ENCODE measurements around the gene OTUD4.
"Not testable (repeated sequence)": the region's sequence is repeated elsewhere in the genome, so short reads cannot be mapped to it uniquely, and the experiment has no call there.

OTUD4 gene
- total RNA-seq = 107 to 115 reads per million in 2 donors

GRCh38 chr4:145180298-145181090, at the start of gene OTUD4:
Gene OTUD4 (minus strand): TSS chr4:145180589. CDS start chr4:145179973, 616 bp downstream.
- DNase-seq = peak; percentile 95

GRCh38 chr4:145223228-145223627, 42.8 kb upstream of the OTUD4 start:
- not testable (repeated sequence) for DNase-seq

GRCh38 chr4:145221529-145221928, 41.1 kb upstream of the OTUD4 start:
- DNase-seq = not testable (repeated sequence)

GRCh38 chr4:145219090-145219489, 38.7 kb upstream of the OTUD4 start:
- DNase-seq = no peak

GRCh38 chr4:145218251-145218650, 37.9 kb upstream of the OTUD4 start:
- no peak for DNase-seq

DNA sequence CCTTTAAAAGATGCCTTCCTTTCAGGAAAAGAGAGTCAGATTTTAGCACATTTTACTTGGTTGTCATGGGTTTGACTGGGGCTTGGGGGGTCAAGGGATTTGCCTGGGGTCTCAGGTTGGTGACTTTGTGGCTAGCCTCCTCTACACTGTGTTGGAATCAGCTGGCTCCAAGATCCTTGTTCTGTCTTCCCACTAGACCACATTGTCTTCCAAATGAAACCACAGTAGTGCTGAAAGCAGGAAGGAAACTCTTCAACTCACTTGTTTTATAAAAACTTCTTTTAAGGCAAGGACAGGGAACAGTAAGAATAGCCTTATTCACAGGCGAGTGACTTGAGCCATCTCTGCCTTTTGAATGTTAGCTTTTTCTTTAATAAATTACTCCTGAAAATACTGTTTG, 37.0 kb upstream of the OTUD4 start:
- no peak for DNase-seq

- DNase-seq = no peak
Observed at GRCh38 chr4:145216535-145216934, 36.1 kb upstream of the OTUD4 start.

GRCh38 chr4:145213245-145213644, 32.9 kb upstream of the OTUD4 start:
- no peak for DNase-seq

DNA sequence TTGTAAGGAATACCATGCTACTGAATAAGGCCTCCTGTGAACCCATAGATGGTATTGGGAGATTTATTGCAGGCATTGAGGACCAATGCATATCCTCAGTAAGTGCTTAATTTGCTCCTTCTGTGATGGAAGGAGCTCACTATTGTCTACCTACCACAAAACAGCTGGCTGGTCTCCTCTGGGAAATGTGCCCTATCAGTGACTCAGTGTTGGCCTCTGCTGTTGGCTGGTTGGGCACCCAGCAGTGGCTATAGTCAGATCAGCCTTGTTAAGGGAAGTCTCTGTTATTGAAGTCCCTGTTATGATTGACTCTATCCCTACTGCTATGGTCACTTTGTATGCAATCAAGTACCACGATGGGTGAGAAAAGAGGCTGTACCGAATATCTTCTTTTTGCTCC, 27.5 kb upstream of the OTUD4 start:
- no peak for DNase-seq

GRCh38 chr4:145203410-145203809, 23.0 kb upstream of the OTUD4 start:
- DNase-seq = no peak

- DNase-seq = no peak
Observed at GRCh38 chr4:145200366-145200765, 20.0 kb upstream of the OTUD4 start.

DNA sequence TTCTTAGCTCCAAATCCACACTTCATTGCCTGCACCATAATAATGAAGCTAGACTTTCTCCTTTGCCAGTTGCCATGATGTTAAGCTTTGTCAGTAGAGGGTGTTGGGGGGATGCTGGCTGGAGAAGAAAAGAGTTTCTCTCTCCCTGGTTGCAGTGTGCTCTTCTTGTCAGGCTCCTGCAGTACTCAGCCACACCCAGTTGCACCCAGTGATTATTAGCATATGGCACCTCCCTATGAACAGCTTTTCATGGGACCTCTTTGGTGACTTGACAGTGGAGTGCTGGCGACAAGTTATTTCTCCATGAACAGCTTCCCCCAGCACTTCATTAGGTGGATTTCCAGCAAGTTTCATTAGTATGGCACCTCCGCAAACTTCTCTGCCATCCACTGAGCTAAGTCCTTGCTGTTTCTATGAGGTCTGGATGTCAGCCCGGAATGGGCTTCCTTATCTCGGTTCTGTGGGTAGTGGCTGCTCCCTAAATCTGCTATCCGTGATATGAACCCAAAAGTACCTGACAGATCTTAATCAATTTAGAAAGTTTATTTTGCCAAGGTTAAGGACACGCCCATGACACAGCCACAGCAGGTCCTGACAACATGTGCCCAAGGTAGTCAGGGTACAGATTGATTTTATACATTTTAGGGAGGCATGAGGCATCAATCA, 18.8 kb upstream of the OTUD4 start:
- DNase-seq = no peak

- no peak for DNase-seq
Observed at GRCh38 chr4:145196747-145197146, 16.4 kb upstream of the OTUD4 start.

DNA sequence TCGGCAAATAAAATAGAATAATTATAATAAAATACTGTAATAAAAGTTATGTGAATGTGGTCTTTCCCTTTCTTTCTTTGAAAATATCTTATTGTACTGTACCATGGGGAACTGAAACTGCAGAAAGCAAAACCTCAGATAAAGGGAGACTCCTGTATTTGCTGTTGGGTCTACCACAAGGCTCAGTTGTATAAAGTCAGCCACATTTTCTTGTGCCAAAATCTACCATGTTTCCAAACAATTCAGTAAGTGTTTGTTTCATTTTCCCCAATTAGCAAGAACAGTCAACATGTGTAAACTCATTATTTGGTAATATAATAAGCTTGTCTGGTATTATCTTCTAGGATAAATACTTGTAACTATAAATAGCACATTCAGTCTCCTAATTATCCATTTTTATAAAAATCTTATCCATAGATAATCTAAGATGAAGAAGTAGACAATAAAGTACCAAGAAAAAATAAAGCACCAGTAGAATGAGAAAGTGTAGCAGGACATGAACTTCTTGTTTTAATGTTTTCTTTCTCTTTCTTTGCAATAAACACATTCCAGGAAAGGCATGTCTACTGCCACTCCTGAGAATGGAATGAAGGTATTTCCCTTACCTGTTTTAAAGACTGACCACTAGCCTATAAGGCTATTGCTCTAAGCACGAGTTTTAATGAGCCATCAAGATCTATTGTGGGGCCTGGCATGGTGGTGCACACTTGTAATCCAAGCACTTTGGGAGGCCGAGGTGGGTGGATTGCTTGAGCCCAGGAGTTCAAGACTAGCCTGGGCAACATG, 15.0 kb upstream of the OTUD4 start:
- no peak for DNase-seq

DNA sequence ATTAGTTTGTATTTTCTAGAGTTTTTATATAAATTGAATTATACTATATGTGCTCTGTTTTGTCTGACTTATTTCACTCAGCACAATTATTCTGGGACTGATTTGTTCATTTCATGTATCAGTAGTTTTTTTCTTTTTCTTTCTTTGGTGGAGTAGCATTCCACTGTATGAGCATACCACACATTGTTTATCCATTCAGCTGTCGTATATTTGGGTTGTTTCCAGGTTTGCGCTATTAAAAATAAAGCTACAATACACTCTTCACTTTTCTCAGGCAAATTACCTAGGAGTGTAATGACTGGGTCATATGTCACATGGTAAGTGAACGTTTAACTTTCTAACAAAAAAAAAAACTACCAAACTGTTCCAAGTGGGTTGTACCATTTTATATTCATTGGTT, 9.6 kb upstream of the OTUD4 start:
- DNase-seq = no peak

DNA sequence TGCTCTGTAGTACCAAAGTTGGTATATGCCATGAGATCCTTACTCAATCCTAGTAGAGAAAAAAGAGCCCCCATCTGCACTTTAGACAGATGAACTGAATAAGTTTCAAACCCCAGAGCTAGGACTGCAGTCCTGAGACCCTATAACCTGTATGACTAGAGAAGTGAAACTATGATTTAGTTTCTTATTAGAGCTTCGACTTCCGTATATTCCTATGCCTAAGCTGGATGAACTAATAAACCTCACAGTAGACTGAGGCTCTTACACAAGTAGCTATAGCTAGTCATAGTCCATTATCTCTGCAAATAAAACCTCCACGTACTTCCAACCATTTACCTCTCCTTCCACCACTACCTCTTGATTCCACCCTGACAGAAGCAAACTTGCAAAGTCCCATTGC, 6.3 kb upstream of the OTUD4 start:
- no peak for DNase-seq

GRCh38 chr4:145183581-145183980, 3.2 kb upstream of the OTUD4 start:
- DNase-seq = no peak

- DNase-seq = no peak
Observed at GRCh38 chr4:145183023-145183422, 2.6 kb upstream of the OTUD4 start.

GRCh38 chr4:145182222-145182621, 1.8 kb upstream of the OTUD4 start:
- no peak for DNase-seq

DNA sequence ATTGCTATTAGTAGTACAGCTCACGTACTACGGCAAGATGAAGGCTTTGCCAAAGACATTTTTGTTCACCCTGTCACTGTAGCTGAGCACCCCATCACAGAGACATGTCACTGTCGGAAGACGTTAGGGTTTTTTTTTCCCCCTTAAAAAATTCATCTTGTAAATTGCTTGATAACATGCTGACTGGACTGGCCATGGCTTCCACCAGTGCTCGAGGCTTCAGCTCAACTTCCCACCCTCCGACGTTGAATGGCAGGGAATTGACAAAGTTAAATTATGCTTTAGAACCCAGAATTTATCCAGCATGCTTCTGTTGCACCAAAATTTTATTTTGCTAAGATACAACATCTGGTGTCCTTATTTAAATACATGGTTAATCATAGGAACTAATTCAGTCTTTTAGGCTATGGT, 707 bp upstream of the OTUD4 start:
- DNase-seq = no peak

DNA sequence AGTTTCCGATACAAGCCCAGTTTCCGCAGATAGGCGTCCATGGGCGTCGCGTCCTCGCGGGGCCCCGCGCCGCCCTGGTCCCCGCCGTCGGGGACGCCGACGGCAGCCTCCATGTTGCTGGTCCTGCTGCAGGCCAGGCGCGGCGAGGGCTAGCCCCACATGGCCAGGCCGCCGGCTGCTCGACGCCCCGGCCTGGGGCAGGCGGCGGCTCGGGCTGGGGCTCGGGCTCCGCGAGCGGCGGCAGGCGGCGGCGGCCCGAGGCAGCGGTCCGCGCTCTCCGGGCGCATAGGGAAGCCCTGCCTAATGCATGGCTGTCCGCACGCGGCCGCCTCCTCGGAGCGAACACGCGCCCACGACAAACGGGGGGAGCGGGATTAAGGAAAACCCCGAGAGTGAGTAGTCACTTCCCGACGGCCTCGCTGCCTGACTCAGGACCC, 510 bp downstream of the OTUD4 start:
- not testable (repeated sequence) for DNase-seq

GRCh38 chr4:145179281-145179860, 1.0 kb downstream of the OTUD4 start:
- peak; percentile 69 for DNase-seq

DNA sequence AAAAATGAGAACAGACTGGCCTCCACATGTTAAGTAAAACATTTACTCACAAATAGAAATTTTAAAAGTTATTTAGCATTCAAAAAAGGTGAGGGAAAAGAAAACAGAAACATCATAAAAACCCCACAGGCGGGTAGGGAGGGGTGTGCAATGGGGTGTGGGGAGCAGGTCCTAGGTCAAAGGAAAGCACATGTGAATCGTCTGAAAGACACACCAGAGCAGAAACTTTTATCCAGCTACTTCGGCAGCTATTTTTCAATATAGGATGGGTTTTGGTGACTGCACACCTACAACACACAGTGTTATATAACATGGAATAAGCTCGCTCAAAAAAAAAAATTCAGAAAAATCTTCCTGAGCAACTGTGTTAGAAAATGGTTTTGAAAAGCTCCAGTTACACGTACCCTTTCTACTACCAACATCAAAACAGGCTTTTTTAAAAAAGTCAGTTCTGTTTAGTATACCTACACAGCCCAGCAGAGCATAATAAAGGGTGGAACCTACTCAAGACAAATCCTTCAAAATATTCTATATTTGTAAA, 1.6 kb downstream of the OTUD4 start:
- no peak for DNase-seq
